Duodenal mucosa (tissue), 2 donors: Measurements from ENCODE around the gene TRAPPC2.

Experiments used
- H3K27ac ChIP-seq: one replicate; pipeline ENCODE4 v1.7.0; 2013; ENCODE audit warnings: low read depth, low read length
- H3K27me3 ChIP-seq, 2 donors: one replicate each; pipeline ENCODE4 v1.7.0; 2013; ENCODE audit warnings: low read length in 2 of 2, control low read depth in 1 of 2; ENCODE audit not compliant: insufficient read depth in 2 of 2, control insufficient read depth in 1 of 2
- H3K36me3 ChIP-seq, 2 donors: one replicate each; pipeline ENCODE4 v1.7.0; 2013; ENCODE audit warnings: low read length in 2 of 2, control low read depth in 1 of 2; ENCODE audit not compliant: insufficient read depth in 2 of 2, control insufficient read depth in 1 of 2
- H3K4me1 ChIP-seq, 2 donors: one replicate each; pipeline ENCODE4 v1.7.0; 2013; ENCODE audit warnings: low read length in 2 of 2, control low read depth in 1 of 2; ENCODE audit not compliant: insufficient read depth in 2 of 2, control insufficient read depth in 1 of 2
- H3K4me3 ChIP-seq, 2 donors: one replicate each; pipeline ENCODE4 v1.7.0; 2013; ENCODE audit warnings: low read length in 2 of 2, low read depth in 1 of 2
- H3K9ac ChIP-seq, 2 donors: one replicate each; pipeline ENCODE4 v1.7.0; 2013; ENCODE audit warnings: low read length in 2 of 2, low read depth in 1 of 2
- H3K9me3 ChIP-seq, 2 donors: one replicate each; pipeline ENCODE4 v1.7.0; 2013; ENCODE audit warnings: low read length in 2 of 2, control low read depth in 1 of 2; ENCODE audit not compliant: control insufficient read depth in 1 of 2

TRAPPC2 gene

DNA sequence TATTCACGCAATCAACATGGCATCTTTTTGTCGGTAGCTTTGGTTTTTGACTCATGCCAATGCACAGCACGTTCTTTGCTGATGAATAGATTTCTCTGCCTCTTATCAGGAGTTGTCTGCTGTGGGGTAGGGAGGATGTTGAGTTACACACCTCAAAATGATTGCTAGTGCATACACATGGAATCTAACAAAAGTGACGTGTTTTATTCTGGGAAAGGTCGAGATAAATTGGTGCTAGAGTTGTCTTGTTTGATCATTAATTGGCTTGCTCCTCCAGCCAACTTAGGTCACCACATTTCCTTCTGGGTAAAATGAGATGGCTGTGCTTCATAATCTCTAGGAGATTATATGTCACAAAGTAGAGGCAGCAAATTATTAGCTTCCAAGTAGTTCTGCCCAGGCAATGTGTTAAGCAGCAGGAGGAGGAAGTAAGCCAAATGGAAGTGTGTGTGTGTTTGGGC is 41.6 kb downstream of the TRAPPC2 start:
- Histone ChIP-seq H3K27me3 (no peaks in the 10 kb centered on the region), H3K27ac (no peak overlapping the region), H3K4me1 (peaks cover 17 to 41% of the 10 kb centered on the region in 2 donors), H3K36me3 (no peaks in the 10 kb centered on the region), H3K9ac (peak overlapping the region in 1 of 2 donors; percentile 18), H3K9me3 (no peaks in the 10 kb centered on the region), H3K4me3 (no peak overlapping the region)

DNA sequence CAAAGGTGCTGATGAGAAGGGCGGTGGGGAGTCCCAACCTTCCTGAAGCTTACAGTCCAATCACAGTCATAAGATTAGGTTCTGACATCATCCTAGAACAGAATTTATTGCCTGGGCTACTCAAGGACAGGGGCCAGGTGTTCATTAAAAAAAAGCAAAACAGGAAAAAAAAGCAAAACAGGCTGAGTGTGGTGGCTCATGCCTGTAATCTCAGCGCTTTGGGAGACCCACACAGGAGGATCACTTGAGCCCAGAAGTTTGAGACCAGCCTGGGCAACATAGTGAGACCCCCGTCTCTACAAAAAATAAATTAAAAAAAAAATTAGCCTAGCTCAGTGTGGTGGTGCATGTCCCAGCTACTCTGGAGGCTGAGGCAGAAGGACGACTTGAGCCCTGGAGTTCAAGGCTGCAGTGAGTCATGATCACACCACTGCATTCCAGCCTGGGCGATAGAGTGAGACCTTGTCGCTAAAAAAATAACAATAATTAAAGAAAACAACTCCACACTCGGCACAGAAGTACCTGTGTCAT is 42.5 kb downstream of the TRAPPC2 start:
- H3K4me3 ChIP-seq: no peak overlapping the region
- no peaks in the 10 kb centered on the region for H3K36me3 ChIP-seq
- no peaks in the 10 kb centered on the region for H3K27me3 ChIP-seq
- H3K4me1 ChIP-seq: peaks cover 17 to 32% of the 10 kb centered on the region in 2 donors
- peak overlapping the region in 1 of 2 donors; percentile 18 for H3K9ac ChIP-seq
- no peaks in the 10 kb centered on the region for H3K9me3 ChIP-seq
- no peak overlapping the region for H3K27ac ChIP-seq

DNA sequence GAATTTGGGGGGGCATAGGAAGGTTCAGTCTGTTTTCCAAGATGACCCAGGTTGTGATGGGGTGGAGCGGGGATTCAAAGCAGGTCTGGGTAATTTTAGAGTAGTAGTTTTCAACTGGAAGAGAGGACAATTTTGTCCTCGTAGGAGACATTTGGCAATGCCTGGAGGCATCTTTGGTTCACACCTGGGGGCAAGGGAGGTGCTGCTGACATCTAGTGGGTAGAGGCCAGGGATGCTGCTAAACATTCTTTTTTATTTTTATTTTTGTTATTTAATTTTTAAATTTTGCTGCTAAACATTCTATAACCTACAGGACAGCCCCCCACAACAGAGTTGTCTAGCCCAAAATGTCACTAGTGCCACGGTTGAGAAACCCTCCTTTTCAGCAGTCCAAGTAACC is 43.6 kb downstream of the TRAPPC2 start:
- Histone ChIP-seq H3K4me1 (peaks cover 13 to 32% of the 10 kb centered on the region in 2 donors), H3K36me3 (no peaks in the 10 kb centered on the region), H3K27me3 (no peaks in the 10 kb centered on the region), H3K9me3 (no peaks in the 10 kb centered on the region), H3K4me3 (peak overlapping the region; percentile 86 to 91), H3K9ac (peak overlapping the region in 1 of 2 donors; percentile 11), H3K27ac (no peak overlapping the region)

DNA sequence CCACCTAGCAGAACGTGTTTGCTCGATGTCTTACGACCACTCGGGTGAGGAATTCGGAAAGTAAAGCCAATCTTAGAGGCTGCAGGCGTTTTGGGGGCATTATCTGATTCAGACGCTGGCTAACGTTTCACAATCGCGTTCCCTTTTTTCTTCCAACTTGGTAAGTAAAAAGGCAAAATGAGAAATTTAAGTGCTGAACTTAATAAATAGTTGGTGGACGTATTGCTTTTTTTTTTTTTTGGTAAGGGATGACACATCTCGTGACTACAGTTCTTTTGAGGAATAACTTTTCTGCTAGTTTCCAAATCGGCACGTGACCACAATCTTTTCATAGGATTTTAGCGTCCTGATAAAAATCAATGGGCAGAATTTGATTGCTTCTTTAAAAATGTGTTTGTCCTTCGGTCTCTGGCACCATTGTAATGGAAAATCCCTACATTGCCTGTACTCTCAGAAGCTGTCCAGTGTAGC is 44.6 kb downstream of the TRAPPC2 start:
- no peaks in the 10 kb centered on the region for H3K36me3 ChIP-seq
- H3K4me1 ChIP-seq: peaks cover 13 to 29% of the 10 kb centered on the region in 2 donors
- H3K4me3 ChIP-seq: peak overlapping the region; percentile 86 to 91
- peak overlapping the region; percentile 95 for H3K27ac ChIP-seq
- H3K27me3 ChIP-seq: no peaks in the 10 kb centered on the region
- no peaks in the 10 kb centered on the region for H3K9me3 ChIP-seq
- H3K9ac ChIP-seq: peak overlapping the region; percentile 74 to 99

DNA sequence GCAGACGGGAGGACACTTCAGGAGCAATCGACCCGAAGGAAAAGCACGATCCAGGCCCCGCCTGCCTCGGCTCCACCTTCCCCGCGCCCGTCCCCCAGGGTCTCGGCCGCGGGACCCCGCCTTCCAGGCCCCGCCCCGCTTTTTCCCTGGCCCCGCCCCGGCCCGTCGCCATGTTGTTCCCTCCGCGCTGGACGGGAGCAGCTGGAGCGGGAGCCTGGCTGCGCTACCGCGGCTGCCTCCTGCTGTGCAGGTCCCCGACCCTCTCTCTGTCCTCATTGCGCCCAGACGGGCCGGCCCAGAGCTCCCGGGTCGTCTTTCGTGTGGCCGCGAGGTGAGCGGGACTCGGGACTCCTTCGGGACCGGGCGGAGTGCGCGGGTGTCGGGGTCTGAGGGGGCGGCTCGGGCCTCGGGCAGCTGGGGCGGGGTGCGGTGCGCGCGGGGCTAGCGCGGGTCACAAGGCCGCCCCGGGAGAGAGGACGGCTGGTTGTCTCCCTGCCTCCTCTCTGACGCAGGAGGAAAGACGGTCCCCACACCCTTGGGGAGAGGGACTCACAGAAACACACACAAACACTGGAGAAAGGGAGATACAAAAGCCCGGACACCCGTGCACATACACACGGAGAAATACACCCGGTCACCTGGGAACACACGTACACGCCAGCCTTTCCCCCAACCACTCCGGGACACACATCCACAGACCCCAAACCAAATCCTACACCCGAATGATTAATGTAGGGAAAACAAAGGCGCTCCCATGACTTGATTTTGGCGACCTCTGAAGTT is 45.3 kb downstream of the TRAPPC2 start, which contains the start of gene RAB9A:
TSS of gene RAB9A (plus strand) at position 171 of the 783 bp plus-strand sequence. CDS start 19,619 bp downstream, outside the sequence.
- no peaks in the 10 kb centered on the region for H3K9me3 ChIP-seq
- H3K27ac ChIP-seq: peak within 1 kb of the TSS; percentile 95
- H3K4me3 ChIP-seq: peak within 1 kb of the TSS; percentile 86 to 91
- no peaks in the 10 kb centered on the region for H3K27me3 ChIP-seq
- peaks cover 13 to 24% of the 10 kb centered on the region in 2 donors for H3K4me1 ChIP-seq
- no peaks in the 10 kb centered on the region for H3K36me3 ChIP-seq
- H3K9ac ChIP-seq: peak within 1 kb of the TSS; percentile 74 to 99

DNA sequence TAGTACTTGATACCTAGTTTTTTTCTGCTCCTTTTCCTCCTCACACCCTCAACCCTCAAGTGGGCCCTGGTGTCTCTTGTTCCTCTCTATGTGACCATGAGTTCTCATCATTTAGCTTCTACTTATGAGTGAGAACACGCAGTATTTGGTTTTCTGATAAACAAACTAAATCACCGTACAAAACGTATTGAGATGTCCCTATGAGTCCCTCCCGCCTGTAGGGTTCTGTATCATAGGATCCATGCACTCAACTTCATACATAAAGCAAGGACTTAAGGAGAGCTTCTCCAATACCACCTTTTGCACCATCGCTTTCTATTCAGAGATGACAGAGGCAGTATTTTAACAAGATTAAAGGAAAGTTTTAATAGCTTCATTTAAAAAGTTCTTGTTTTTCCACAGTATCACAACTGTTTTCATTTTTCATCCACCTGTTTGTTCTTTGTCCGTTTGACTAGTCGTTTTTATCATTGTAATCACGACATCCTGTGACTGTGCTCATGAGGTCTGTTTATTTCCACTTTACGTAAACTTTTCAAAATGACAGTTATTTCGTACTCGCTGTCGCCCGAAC is 45.9 kb downstream of the TRAPPC2 start:
- Histone ChIP-seq H3K27ac (peak overlapping the region; percentile 95), H3K27me3 (no peaks in the 10 kb centered on the region), H3K4me1 (peaks cover 13 to 17% of the 10 kb centered on the region in 2 donors), H3K36me3 (no peaks in the 10 kb centered on the region), H3K9ac (peak overlapping the region; percentile 39 to 99), H3K9me3 (no peaks in the 10 kb centered on the region), H3K4me3 (peak overlapping the region; percentile 86 to 91)

DNA sequence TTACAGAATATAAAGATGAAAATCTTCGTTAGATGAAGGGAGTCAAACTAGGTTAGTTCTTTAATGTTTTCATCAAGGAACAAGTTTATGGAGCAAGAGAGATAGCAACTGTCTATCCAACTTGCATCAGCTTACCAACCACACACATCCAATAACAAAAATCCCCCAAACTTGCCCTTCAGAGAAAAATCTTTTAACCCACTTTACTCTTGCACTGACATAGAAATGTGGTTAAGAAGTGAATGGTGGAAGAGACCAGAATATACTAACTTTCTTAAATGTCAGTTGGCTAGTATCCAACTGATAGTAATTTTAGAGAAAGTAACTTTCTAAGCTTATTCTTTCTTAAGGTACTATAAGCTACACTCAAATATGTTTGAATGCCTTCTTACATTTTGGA is 47.2 kb downstream of the TRAPPC2 start:
- Histone ChIP-seq H3K4me3 (no peak overlapping the region), H3K9me3 (no peaks in the 10 kb centered on the region)

DNA sequence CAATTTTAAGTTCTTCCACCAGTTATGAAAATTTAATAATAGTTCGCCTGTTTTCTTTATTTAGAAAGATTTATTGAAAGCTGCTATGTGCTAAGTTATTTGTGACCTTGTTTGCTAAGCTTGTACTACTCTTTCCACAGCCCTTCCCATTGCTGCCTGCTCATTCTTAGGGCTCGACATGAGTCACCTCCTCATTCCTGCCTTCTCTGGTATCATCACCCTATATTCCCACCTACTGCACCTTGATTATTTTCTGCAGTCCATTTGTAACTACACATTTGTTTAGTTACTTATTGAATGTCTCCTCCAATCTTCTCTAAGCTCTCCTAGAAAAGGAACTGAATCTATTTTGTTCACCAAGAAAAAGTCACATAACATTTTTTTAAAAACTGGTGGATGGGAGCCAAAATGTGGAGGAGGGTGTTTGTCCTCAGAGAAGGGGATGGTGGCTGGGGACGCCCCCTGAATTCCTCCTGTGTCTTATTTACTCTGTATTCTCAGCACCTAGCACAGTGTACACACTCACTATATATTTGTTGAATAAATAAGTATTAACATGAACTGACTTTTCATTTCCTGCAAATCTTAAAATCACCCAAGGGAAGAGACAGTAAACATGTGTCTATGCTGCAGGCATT is 49.2 kb downstream of the TRAPPC2 start:
- Histone ChIP-seq H3K9ac (no peak overlapping the region), H3K27ac (no peak overlapping the region), H3K9me3 (no peaks in the 10 kb centered on the region), H3K4me1 (no peaks in the 10 kb centered on the region), H3K27me3 (no peaks in the 10 kb centered on the region), H3K36me3 (no peaks in the 10 kb centered on the region), H3K4me3 (no peak overlapping the region)

More for the DNA sequence above, 47.2 kb downstream of the TRAPPC2 start:
- H3K9ac ChIP-seq: no peak overlapping the region
- H3K27ac ChIP-seq: no peak overlapping the region
- H3K36me3 ChIP-seq: no peaks in the 10 kb centered on the region
- H3K4me1 ChIP-seq: peaks cover 4% of the 10 kb centered on the region in 2 donors
- H3K27me3 ChIP-seq: no peaks in the 10 kb centered on the region

DNA sequence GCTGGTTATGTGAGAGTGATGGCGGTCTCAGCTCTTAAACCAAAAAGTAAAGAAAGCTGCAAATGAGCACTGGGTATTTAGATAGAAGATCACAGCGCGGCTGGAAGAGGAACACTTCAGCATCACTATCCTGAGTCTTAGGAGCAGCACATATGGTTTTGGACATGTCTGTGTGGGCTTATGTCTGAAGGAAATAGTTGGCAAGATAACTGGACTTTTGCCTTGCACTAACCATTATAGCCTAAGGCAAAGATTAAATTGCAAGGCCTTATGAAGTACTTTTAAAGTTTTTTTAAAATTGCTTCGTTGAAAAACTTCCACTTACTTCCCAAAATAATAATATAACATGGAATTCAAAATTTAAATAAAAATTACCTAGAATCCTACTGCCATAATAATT is 50.1 kb downstream of the TRAPPC2 start:
- no peak overlapping the region for H3K9ac ChIP-seq
- H3K36me3 ChIP-seq: no peaks in the 10 kb centered on the region
- no peak overlapping the region for H3K27ac ChIP-seq
- no peaks in the 10 kb centered on the region for H3K4me1 ChIP-seq
- no peak overlapping the region for H3K4me3 ChIP-seq
- no peaks in the 10 kb centered on the region for H3K27me3 ChIP-seq
- no peaks in the 10 kb centered on the region for H3K9me3 ChIP-seq
